SHP77 (cell line): ENCODE data around the gene ATP11C.

Experiments
- DNase-seq, 2 experiments: peaks; one replicate each; lab custom pipeline; 2025; lab: John Stamatoyannopoulos, UW

ATP11C gene

GRCh38 chrX:139803224-139803623 is 129.6 kb downstream of the ATP11C start:
- DNase-seq, result no peak

- DNase-seq, result no peak
Measured at GRCh38 chrX:139802048-139802447, 130.8 kb downstream of the ATP11C start.

GRCh38 chrX:139801397-139801813 is 131.4 kb downstream of the ATP11C start:
- DNase-seq, result no peak

- no peak for DNase-seq
Measured at GRCh38 chrX:139798701-139799100, 134.2 kb downstream of the ATP11C start.

- no peak for DNase-seq
Measured at GRCh38 chrX:139795196-139795595, 137.7 kb downstream of the ATP11C start.

- DNase-seq, result no peak
Measured at GRCh38 chrX:139787601-139788000, 145.3 kb downstream of the ATP11C start.

GRCh38 chrX:139784807-139785206 is 148.0 kb downstream of the ATP11C start:
- no peak for DNase-seq

GRCh38 chrX:139783959-139784358 is 148.9 kb downstream of the ATP11C start:
- DNase-seq, result no peak

GRCh38 chrX:139783030-139783429 is 149.8 kb downstream of the ATP11C start:
- DNase-seq, result no peak

GRCh38 chrX:139776599-139776998 is 156.3 kb downstream of the ATP11C start:
- DNase-seq, result no peak

- DNase-seq, result no peak
Measured at GRCh38 chrX:139770366-139770765, 162.5 kb downstream of the ATP11C start.

GRCh38 chrX:139766545-139766983 is 166.3 kb downstream of the ATP11C start:
- DNase-seq, result no peak

GRCh38 chrX:139762400-139763183 is 170.3 kb downstream of the ATP11C start:
- DNase-seq, result no peak

- DNase-seq, result no peak
Measured at GRCh38 chrX:139759637-139760036, 173.2 kb downstream of the ATP11C start.

GRCh38 chrX:139758809-139759208 is 174.0 kb downstream of the ATP11C start:
- no peak for DNase-seq

- DNase-seq, result no peak
Measured at GRCh38 chrX:139758250-139758649, 174.6 kb downstream of the ATP11C start.

- no peak for DNase-seq
Measured at GRCh38 chrX:139751053-139751452, 181.8 kb downstream of the ATP11C start.

- DNase-seq, result no peak
Measured at GRCh38 chrX:139750390-139750789, 182.5 kb downstream of the ATP11C start.

- no peak for DNase-seq
Measured at GRCh38 chrX:139739138-139739537, 193.7 kb downstream of the ATP11C start.

GRCh38 chrX:139738581-139738980 is 194.3 kb downstream of the ATP11C start:
- no peak for DNase-seq

GRCh38 chrX:139736151-139736550 is 196.7 kb downstream of the ATP11C start:
- DNase-seq, result no peak

GRCh38 chrX:139734996-139735395 is 197.9 kb downstream of the ATP11C start:
- no peak for DNase-seq

GRCh38 chrX:139725720-139726119 is 207.1 kb downstream of the ATP11C start:
- DNase-seq, result no peak

- no peak for DNase-seq
Measured at GRCh38 chrX:139724626-139725025, 208.2 kb downstream of the ATP11C start.
